SH-SY5Y (cell line): ENCODE data around the gene RBM17.

Experiments used
- GATA2 ChIP-seq: IDR thresholded peaks from 2 replicates; pipeline ENCODE4 v1.6.1; 2011; ENCODE audit warnings: mild to moderate bottlenecking, low read depth, low read length
- GATA3 ChIP-seq: IDR thresholded peaks from 2 replicates; pipeline ENCODE4 v1.6.1; 2011; ENCODE audit warnings: low read depth, mild to moderate bottlenecking, low read length, moderate library complexity

DNA sequence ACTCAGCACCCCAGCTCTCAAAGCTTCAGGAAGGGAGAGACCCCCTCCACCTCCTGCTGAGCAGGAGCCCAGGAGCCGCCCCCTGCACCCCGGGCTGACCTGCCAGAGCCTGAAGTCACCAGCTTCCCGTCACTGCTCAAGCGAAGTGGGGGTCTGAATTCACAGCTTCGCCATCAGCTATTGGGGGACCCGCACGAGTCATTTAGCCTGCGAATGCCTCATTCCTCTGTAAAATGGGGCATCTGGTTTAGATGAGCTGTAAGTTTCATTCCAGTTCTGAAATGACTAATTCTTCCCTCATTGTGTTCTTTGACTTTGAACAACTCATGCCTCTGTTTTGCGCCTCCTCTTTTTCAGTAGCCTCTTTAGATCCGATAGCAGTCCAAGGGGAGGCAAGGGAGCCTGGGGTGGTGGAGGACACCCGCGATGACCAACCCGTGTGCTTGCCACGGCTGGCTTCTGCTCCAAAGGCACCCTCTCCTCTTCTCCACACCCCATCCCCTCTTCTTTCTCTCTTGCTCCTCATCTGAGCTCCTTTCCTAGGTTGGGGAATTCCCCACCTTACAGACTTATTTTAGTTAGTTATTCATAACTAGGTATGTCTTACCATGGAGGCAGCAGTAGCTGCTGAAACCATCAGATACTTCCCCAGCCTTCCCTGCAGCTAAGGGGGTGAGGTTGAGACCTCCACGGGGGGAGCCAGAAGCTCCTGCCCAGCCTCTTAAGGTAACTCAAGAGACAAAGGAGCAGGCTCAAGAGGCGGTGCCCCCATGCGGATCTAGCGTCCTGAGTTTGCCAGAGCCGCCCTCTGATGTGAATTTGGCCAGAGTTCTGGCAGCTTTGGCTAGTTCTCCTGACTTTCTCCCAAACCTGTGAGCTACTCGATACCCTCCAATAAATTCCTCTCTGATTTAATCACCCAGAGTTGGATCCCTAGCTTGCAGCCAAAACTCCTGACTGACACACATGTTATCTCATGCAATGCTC lies 47.7 kb downstream of the RBM17 start:
- TF ChIP-seq GATA2 = no peak
- TF ChIP-seq GATA3 = no peak
